IPS-18a (cell line): ENCODE results near the gene PYROXD2.

Experiments used
- H3K27ac ChIP-seq: one replicate; pipeline ENCODE4 v1.5.1; 2013; ENCODE audit warnings: low read length
- H3K27me3 ChIP-seq: one replicate; pipeline ENCODE4 v1.6.1; 2013; ENCODE audit warnings: mild to moderate bottlenecking, low read length; ENCODE audit not compliant: control insufficient read depth, insufficient read depth
- H3K36me3 ChIP-seq: one replicate; pipeline ENCODE4 v1.6.1; 2013; ENCODE audit warnings: low read depth, low read length; ENCODE audit not compliant: control insufficient read depth
- H3K4me1 ChIP-seq: one replicate; pipeline ENCODE4 v1.6.1; 2013; ENCODE audit warnings: low read depth, low read length; ENCODE audit not compliant: control insufficient read depth
- H3K4me3 ChIP-seq: one replicate; pipeline ENCODE4 v1.5.1; 2013; ENCODE audit warnings: low read length
- H3K9ac ChIP-seq: one replicate; pipeline ENCODE4 v1.6.1; 2013; ENCODE audit warnings: mild to moderate bottlenecking, low read length, moderate library complexity
- H3K9me3 ChIP-seq: one replicate; pipeline ENCODE4 v1.6.1; 2013; ENCODE audit warnings: low read depth, low read length; ENCODE audit not compliant: control insufficient read depth

PYROXD2 gene

DNA sequence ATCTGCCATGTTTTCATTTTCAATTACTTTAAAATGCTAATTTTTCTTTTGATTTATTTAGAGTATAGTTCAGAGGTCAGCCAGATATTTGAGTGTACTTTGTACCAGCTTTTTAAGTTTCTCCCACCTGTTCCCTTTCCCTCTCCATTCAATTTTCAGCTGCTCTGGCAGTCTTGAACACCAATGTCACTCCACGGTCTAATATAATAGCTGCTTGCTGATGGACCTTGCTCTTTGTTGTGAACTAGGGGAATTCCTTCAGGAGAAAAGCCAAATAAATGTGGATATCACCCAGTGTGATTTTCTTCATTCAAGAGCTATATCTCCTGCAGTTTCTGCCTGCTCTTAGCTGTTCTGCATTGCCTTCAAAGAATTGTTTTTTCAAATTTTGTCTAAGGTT lies 35.6 kb upstream of the PYROXD2 start:
- Histone ChIP-seq H3K4me1 (peaks cover 9% of the 10 kb centered on the region), H3K27me3 (no peaks in the 10 kb centered on the region), H3K27ac (no peak overlapping the region), H3K36me3 (no peaks in the 10 kb centered on the region), H3K4me3 (no peak overlapping the region), H3K9ac (no peak overlapping the region), H3K9me3 (no peaks in the 10 kb centered on the region)

DNA sequence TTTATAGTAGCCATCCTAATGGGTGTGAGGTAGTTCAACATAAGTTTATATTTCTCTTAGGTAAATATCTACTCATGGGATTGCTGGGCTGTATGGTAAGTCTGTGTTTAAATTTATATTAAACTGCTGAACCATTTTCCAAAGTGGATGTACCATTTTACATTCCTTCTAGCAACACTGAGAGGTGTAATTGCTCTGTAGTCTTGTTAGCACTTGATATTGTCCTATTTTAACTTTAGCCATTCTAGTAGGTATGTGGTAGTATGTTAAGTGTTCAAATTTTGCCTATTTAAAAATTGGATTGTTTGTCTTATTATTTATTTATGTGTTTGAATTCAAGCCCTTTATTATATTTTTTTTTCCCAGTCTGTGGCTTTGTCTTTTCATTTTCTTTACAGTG lies 34.3 kb upstream of the PYROXD2 start:
- H3K4me1 ChIP-seq: peaks cover 5% of the 10 kb centered on the region
- no peak overlapping the region for H3K9ac ChIP-seq
- H3K27ac ChIP-seq: no peak overlapping the region
- H3K36me3 ChIP-seq: peaks cover 9% of the 10 kb centered on the region
- H3K27me3 ChIP-seq: no peaks in the 10 kb centered on the region
- H3K9me3 ChIP-seq: no peaks in the 10 kb centered on the region
- no peak overlapping the region for H3K4me3 ChIP-seq

DNA sequence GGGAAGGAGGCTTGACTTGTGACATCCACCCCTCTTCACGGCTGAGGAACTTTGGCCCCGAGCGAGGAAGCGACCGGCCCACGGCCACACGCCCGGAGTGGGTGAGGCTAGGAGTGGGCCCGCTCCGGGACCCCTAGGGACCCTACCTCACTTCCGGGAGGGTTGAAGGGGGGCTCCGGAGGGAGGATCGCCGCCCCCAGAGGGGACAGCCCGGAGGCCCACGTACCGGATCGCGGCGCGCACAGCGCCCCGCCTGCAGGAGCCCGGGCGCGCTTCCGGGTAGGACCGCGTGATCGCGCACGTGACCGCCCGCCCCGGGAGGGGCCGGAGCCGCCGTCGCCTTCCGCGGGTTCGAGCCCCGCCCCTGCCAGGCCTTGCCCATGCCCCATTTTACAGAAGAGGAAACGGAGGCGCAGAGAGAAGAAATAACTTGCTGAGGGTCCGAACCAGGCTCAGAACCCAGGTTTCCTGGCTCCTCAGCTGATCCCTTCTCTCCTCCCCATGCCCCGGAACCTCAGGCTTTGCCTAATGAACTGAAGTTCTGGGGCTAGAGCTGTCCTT lies 31.8 kb upstream of the PYROXD2 start, which contains the start of gene HPS1:
HPS1 (minus strand) TSS at position 275 of the 561 bp plus-strand sequence. CDS start 3,695 bp downstream, outside the sequence.
- no peaks in the 10 kb centered on the region for H3K27me3 ChIP-seq
- H3K36me3 ChIP-seq: peaks cover 26% of the 10 kb centered on the region
- no peak within 1 kb of the TSS for H3K27ac ChIP-seq
- H3K4me3 ChIP-seq: peak within 1 kb of the TSS; percentile 65
- H3K4me1 ChIP-seq: peaks cover 5% of the 10 kb centered on the region
- no peaks in the 10 kb centered on the region for H3K9me3 ChIP-seq
- H3K9ac ChIP-seq: peak within 1 kb of the TSS; percentile 77

- H3K27ac ChIP-seq: no peak overlapping the region
These were observed 31.2 kb upstream of the PYROXD2 start for GRCh38 chr10:98446151-98446660.

GRCh38 chr10:98445200-98445812 lies 30.3 kb upstream of the PYROXD2 start:
- no peak overlapping the region for H3K9ac ChIP-seq
- H3K9me3 ChIP-seq: no peaks in the 10 kb centered on the region
- H3K4me3 ChIP-seq: peak overlapping the region; percentile 65
- no peaks in the 10 kb centered on the region for H3K27me3 ChIP-seq
- H3K4me1 ChIP-seq: peaks cover 5% of the 10 kb centered on the region
- H3K27ac ChIP-seq: no peak overlapping the region
- peaks cover 28% of the 10 kb centered on the region for H3K36me3 ChIP-seq

More at GRCh38 chr10:98446151-98446660, 31.2 kb upstream of the PYROXD2 start:
- H3K36me3 ChIP-seq: peaks cover 28% of the 10 kb centered on the region
- H3K9me3 ChIP-seq: no peaks in the 10 kb centered on the region
- peak overlapping the region; percentile 65 for H3K4me3 ChIP-seq
- H3K9ac ChIP-seq: peak overlapping the region; percentile 77
- no peaks in the 10 kb centered on the region for H3K27me3 ChIP-seq
- peaks cover 5% of the 10 kb centered on the region for H3K4me1 ChIP-seq

DNA sequence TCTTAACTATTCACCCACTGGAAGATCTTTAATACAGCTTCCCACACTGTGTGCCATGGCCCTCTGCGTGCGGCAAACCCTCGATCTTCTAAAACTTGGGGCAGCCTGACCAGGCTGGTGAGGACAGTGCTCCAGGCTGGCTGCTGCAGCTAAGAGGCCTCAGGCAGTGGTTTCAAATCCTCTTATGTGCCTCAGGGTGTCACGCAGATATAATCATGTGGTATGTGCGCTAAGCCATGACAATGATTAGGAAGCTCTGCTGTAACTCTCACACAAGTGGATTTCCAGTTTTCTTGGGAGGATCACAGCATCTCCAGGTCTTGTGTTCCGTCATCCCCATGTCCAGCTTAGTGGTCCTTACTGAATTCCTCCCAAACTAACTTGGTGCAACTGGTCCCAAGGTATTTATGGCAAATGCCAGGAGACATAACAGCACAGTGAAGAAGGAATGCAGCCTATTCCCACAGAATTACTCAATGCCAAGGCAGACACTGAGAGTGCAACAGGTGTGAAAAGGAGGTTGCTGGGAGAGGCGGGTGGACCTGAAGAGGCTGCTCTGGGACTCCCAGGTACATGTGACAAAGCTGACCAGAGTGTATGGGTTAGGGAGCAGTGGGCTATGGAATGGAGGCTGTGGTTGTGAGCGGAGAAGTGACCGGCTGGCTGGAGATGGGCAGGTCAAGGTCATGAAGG lies 29.5 kb upstream of the PYROXD2 start:
- Histone ChIP-seq H3K9ac (no peak overlapping the region), H3K36me3 (peaks cover 30% of the 10 kb centered on the region), H3K27me3 (no peaks in the 10 kb centered on the region), H3K4me1 (peaks cover 5% of the 10 kb centered on the region), H3K4me3 (no peak overlapping the region), H3K9me3 (no peaks in the 10 kb centered on the region), H3K27ac (no peak overlapping the region)

GRCh38 chr10:98438715-98439114 lies 23.7 kb upstream of the PYROXD2 start:
- H3K4me1 ChIP-seq: no peaks in the 10 kb centered on the region
- H3K9me3 ChIP-seq: no peaks in the 10 kb centered on the region
- no peak overlapping the region for H3K9ac ChIP-seq
- H3K27ac ChIP-seq: no peak overlapping the region
- no peak overlapping the region for H3K4me3 ChIP-seq
- no peaks in the 10 kb centered on the region for H3K27me3 ChIP-seq
- peaks cover 38% of the 10 kb centered on the region for H3K36me3 ChIP-seq

GRCh38 chr10:98436704-98437103 lies 21.7 kb upstream of the PYROXD2 start:
- H3K4me1 ChIP-seq: no peaks in the 10 kb centered on the region
- no peak overlapping the region for H3K9ac ChIP-seq
- H3K36me3 ChIP-seq: peaks cover 34% of the 10 kb centered on the region
- H3K9me3 ChIP-seq: no peaks in the 10 kb centered on the region
- H3K27ac ChIP-seq: no peak overlapping the region
- no peak overlapping the region for H3K4me3 ChIP-seq
- no peaks in the 10 kb centered on the region for H3K27me3 ChIP-seq

DNA sequence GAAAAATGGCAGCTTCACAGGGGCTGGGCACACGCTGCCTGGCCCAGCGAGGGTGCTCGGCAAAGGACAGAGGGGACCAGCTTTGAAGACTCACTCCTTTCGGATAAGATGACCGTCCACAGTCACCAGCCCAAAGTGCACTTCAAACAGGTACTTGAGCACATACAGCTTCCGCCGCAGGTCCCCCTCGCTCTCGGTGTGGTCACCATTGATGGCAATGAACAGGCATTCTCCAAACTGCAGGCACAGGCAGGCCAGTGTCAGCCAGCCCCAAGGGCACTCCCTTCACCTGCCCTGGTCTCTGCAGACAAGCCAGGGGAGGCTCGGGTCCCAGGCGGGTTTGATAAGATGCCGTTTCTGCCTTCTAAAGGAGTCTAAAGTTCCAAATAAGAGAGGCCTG lies 20.2 kb upstream of the PYROXD2 start:
- H3K9ac ChIP-seq: no peak overlapping the region
- H3K36me3 ChIP-seq: peaks cover 45% of the 10 kb centered on the region
- no peaks in the 10 kb centered on the region for H3K9me3 ChIP-seq

DNA sequence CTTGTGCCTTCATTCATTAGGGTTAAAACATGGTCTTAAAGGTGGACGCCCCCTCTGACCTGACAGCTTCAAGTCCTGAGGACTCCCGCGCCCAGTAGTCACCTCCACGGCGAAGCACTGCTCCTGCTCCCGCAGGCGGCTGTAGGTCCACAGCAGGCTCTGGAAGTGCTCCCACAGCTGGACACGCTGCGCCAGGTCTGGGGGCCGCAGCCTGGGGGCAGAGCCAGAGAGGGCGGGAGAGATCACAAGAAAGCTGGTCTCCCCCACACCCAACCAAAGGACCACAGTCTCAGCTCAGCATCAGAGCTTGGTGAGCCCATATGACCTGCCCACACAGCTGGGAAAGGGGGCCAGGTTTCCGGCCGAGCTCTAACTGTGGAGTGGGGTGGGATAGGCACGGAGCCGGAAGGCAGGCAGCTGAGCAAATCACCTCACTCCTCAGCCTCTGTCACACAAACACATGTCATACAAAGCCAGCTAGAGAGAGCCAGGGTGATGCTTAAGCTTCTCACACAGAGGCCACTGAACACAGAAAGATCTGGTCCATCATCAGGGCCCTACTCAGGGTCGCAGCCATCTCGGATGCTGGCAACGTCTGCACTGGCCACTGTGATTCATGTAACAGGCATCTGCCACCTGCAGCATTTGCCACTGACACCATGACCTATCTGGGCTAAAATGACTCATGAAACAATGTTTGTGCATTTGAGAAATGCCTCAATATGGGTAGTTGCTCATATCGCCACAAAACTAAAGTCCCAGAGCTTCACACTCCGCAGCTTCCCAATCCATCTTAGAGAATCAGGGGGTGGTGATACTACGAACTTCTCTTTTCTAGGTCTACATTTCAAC lies 19.1 kb upstream of the PYROXD2 start:
- H3K4me3 ChIP-seq: no peak overlapping the region
- H3K27me3 ChIP-seq: no peaks in the 10 kb centered on the region
- H3K4me1 ChIP-seq: no peaks in the 10 kb centered on the region
- H3K27ac ChIP-seq: no peak overlapping the region
- no peaks in the 10 kb centered on the region for H3K9me3 ChIP-seq
- peaks cover 49% of the 10 kb centered on the region for H3K36me3 ChIP-seq
- H3K9ac ChIP-seq: no peak overlapping the region

More for the DNA sequence above, 20.2 kb upstream of the PYROXD2 start:
- H3K27me3 ChIP-seq: no peaks in the 10 kb centered on the region
- no peaks in the 10 kb centered on the region for H3K4me1 ChIP-seq
- H3K4me3 ChIP-seq: no peak overlapping the region
- no peak overlapping the region for H3K27ac ChIP-seq

- Histone ChIP-seq H3K9ac (no peak overlapping the region), H3K9me3 (no peaks in the 10 kb centered on the region), H3K36me3 (peaks cover 52% of the 10 kb centered on the region), H3K27me3 (no peaks in the 10 kb centered on the region), H3K27ac (no peak overlapping the region), H3K4me3 (no peak overlapping the region), H3K4me1 (no peaks in the 10 kb centered on the region)
These were observed 18.4 kb upstream of the PYROXD2 start for GRCh38 chr10:98433371-98433770.
